H1 (cell line): ENCODE results near the gene RFNG. TPM values are rescaled to one million over a fixed set of nuclear protein-coding genes. Genes with fewer than 3 reads are reported as not detected.

Experiments
- CBX8 ChIP-seq: fragments of 300-800, 300-1000 bp; sonication (generic); IDR thresholded peaks from 2 replicates; pipeline ENCODE4 v1.7.1; 2016; ENCODE audit warnings: low read depth, low read length, borderline replicate concordance
- CTBP2 ChIP-seq: IDR thresholded peaks from 2 replicates; pipeline ENCODE4 v1.7.0; 2011; ENCODE audit warnings: borderline replicate concordance, mild to moderate bottlenecking, moderate library complexity, mixed read lengths, low read length; ENCODE audit not compliant: insufficient read depth, insufficient read length
- HDAC2 ChIP-seq, 2 experiments: fragments of 300-600 bp in 1 of 2; sonication (generic) in 1 of 2; IDR thresholded peaks; 2 replicates each; pipeline ENCODE4 v1.6.1; 2011 to 2012; ENCODE audit warnings: low read depth in 2 of 2, low read length in 2 of 2, mild to moderate bottlenecking in 2 of 2, moderate library complexity in 2 of 2, borderline replicate concordance in 1 of 2, inconsistent platforms in 1 of 2
- JUND ChIP-seq: IDR thresholded peaks from 2 replicates; pipeline ENCODE4 v1.6.1; 2011; ENCODE audit warnings: mild to moderate bottlenecking, improper control_type of control experiment, low read length
- RAD21 ChIP-seq, 2 experiments: IDR thresholded peaks in 1 of 2; conservative IDR thresholded peaks in 1 of 2; 2 replicates each; pipeline ENCODE4 v1.6.1; 2011; ENCODE audit warnings: low read depth in 2 of 2, low read length in 2 of 2, improper control_type of control experiment in 1 of 2, inconsistent platforms in 1 of 2, mild to moderate bottlenecking in 1 of 2, moderate library complexity in 1 of 2
- polyA plus RNA-seq, 7 experiments: library from polyadenylated mRNA; depleted of rRNA in 3 of 7; stranded (reverse) in 5 of 7; unstranded in 2 of 7; fragments of >200 nt in 5 of 7; fragments of 200-250 nt in 2 of 7; gene quantifications; 1 replicate in 5 of 7; 2 replicates in 1 of 7; 4 replicates in 1 of 7; pipeline versions ENCODE4 v1.2.1 to v1.2.3, GENCODE V29; 2011 to 2013; ENCODE audit warnings: missing spikeins in 2 of 7, mixed read lengths in 2 of 7
- total RNA-seq: library from RNA; stranded (reverse); fragmentation: NEBNext Ultra II Directional; extraction: Animal tissue kit (Norgen Biotek cat#: 25700); gene quantifications from 2 replicates; pipeline ENCODE4 v1.2.1, GENCODE V29; 2021

RFNG gene
- total and polyA plus RNA-seq, 2 of the 8 experiments (the other 6 are each of a cell fraction or from before 2014, with no cell fraction given), result 26.7 to 28.4 TPM

DNA sequence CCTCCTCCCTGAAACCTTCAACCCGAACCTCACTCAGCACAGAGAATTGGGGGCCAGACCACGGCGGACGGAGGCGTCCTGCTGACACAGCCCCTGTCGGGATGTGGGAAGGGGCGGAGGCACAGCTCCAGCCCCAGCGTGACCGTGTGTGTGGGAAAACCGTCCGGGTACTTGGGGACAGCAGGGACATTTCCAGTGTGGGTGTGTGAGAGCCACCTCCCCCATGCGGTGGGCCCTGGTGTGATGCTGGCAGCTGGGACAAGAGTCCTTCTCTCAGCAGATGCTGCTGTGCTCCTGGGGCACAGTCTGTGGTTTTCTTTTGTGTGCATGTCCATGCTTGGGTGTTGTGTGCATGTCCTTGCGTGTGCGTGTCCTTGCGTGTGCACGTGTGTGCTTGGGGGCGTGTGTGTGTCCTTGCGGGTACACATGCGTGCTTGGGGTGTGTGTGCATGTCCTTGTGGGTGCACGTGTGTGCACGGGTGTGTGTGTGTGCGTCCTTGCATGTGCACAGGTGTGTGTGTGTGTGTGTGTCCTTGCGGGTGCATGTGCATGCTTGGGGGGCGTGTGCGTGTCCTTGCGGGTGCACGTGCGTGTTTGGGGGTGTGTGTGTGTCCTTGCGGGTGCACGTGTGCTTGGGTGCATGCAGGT, 45.8 kb downstream of the RFNG start (continued):
- TF ChIP-seq HDAC2 (IDR thresholded peaks at IDR 0.05; ENCODE audit: borderline replicate concordance in 1 of 2, low read depth in 2 of 2, low read length in 2 of 2) (no peak), CTBP2 (no peak), RAD21 (IDR thresholded peaks at IDR 0.05 in 1 of 2, conservative IDR thresholded peaks at IDR 0.05 in 1 of 2; ENCODE audit: low read depth in 2 of 2, low read length in 2 of 2) (no peak), CBX8 (no peak), JUND (no peak)
